GM12878 (cell line): ENCODE measurements around the gene LAS1L. TPM values are rescaled to one million over a fixed set of nuclear protein-coding genes. Genes with fewer than 3 reads are reported as not detected.

Experiments used
- ATAC-seq: fragments of 200-7000 bp; cut with Tn5 transposase; 3 replicates; pipeline ENCODE4 v1.9.1; 2020; ENCODE audit warnings: mild to moderate bottlenecking, moderate library complexity
- BruUV-seq: library from RNA; stranded (reverse); fragments of 400-500 nt; replicated peaks from 2 replicates; lab custom pipeline; 2021; lab: Mats Ljungman, UMichigan
- CTCF ChIA-PET: fragments of 300-600 bp; sonication (Branson Sonifier 250); formaldehyde crosslinking; extraction: SDS; loops from one replicate; lab custom pipeline; 2021; ENCODE audit warnings: inconsistent platforms; lab: Yijun Ruan, JAX
- POLR2A ChIA-PET: fragments of 350-600 bp; formaldehyde crosslinking; extraction: SDS; loops from one replicate; lab custom pipeline; 2021; ENCODE audit warnings: inconsistent platforms; lab: Charles Lee
- RAD21 ChIA-PET: fragments of 300-600 bp; sonication (Branson Sonifier 250); formaldehyde crosslinking; loops from one replicate; lab custom pipeline; 2023; ENCODE audit warnings: antibody characterized with exemption; ENCODE audit not compliant: unreplicated experiment; lab: Charles Lee
- SMC1A ChIA-PET: fragments of 300-600 bp; sonication (Branson Sonifier 250); formaldehyde crosslinking; loops from one replicate; lab custom pipeline; 2023; ENCODE audit not compliant: unreplicated experiment, uncharacterized antibody; lab: Charles Lee
- DNase-seq: peaks from one replicate; pipeline ENCODE4 v3.0.0-alpha.2; 2011; ENCODE audit warnings: low read depth, low spot score
- FAIRE-seq: peaks from 3 replicates; lab custom pipeline; 2011; peaks lifted over from hg19 to GRCh38; lab: Jason Lieb, UNC
- H2AFZ ChIP-seq: 2 replicates; pipeline ENCODE4 v1.6.0; 2011; ENCODE audit warnings: low read depth, low read length, control low read depth; ENCODE audit not compliant: control insufficient read depth
- H3K27ac ChIP-seq: 2 replicates; pipeline ENCODE4 v1.5.1; 2011; ENCODE audit warnings: control low read depth; ENCODE audit not compliant: control insufficient read depth, insufficient read depth
- H3K27me3 ChIP-seq, 2 experiments: replicated peaks in 1 of 2; 2 replicates each; pipeline versions ENCODE4 v1.6.0 to v1.6.1; 2011; ENCODE audit warnings: low read length in 1 of 2; ENCODE audit not compliant: control insufficient read depth in 2 of 2, insufficient read depth in 2 of 2
- H3K36me3 ChIP-seq, 2 experiments: 2 replicates each; pipeline ENCODE4 v1.5.1; 2011; ENCODE audit warnings: low read length in 1 of 2; ENCODE audit not compliant: control insufficient read depth in 2 of 2, insufficient read depth in 2 of 2
- H3K4me1 ChIP-seq: 2 replicates; pipeline ENCODE4 v1.6.1; 2011; ENCODE audit warnings: mild to moderate bottlenecking, low read length, moderate library complexity, mixed read lengths; ENCODE audit not compliant: control insufficient read depth, insufficient read depth
- H3K4me2 ChIP-seq: 2 replicates; pipeline ENCODE4 v1.6.0; 2011; ENCODE audit warnings: control low read depth; ENCODE audit not compliant: control insufficient read depth, insufficient read depth
- H3K4me3 ChIP-seq: fragments of 200-600 bp; sonication (generic); 2 replicates; pipeline ENCODE4 v1.5.1; 2016
- H3K79me2 ChIP-seq: 2 replicates; pipeline ENCODE4 v1.6.0; 2011; ENCODE audit warnings: low read length; ENCODE audit not compliant: control insufficient read depth, insufficient read depth
- H3K9ac ChIP-seq: 2 replicates; pipeline ENCODE4 v1.8.0; 2011; ENCODE audit warnings: low read length, control low read depth, mixed read lengths; ENCODE audit not compliant: control insufficient read depth, insufficient read depth
- H3K9me3 ChIP-seq: replicated peaks from 3 replicates; pipeline ENCODE4 v1.5.1; 2011; ENCODE audit warnings: mild to moderate bottlenecking, low read length; ENCODE audit not compliant: control insufficient read depth, insufficient read depth
- H4K20me1 ChIP-seq: 2 replicates; pipeline ENCODE4 v1.6.0; 2011; ENCODE audit not compliant: control insufficient read depth, insufficient read depth
- CTCF ChIP-seq, 3 experiments: IDR thresholded peaks in 2 of 3; conservative IDR thresholded peaks in 1 of 3; 2 replicates each; pipeline ENCODE4 v1.5.1; 2011; ENCODE audit warnings: low read depth in 3 of 3, low read length in 3 of 3, mild to moderate bottlenecking in 3 of 3, control low read depth in 2 of 3, moderate library complexity in 2 of 3, inconsistent platforms in 1 of 3, mixed read lengths in 1 of 3; ENCODE audit not compliant: control insufficient read depth in 2 of 3, insufficient read depth in 1 of 3; ENCODE audit errors: extremely low read depth in 1 of 3
- LARP7 ChIP-seq: fragments of 450-650 bp; IDR thresholded peaks from 2 replicates; pipeline ENCODE4 v1.6.1; 2017; ENCODE audit warnings: mild to moderate bottlenecking
- PML ChIP-seq: IDR thresholded peaks from 2 replicates; pipeline ENCODE4 v1.6.1; 2012; ENCODE audit warnings: low read length, inconsistent platforms
- POLR2AphosphoS5 ChIP-seq: IDR thresholded peaks from 2 replicates; pipeline ENCODE4 v1.6.1; 2011; ENCODE audit warnings: mild to moderate bottlenecking, low read length, inconsistent platforms
- SP1 ChIP-seq: IDR thresholded peaks from one replicate; pipeline ENCODE4 v1.6.1; 2011; ENCODE audit warnings: low read depth, low read length
- SRF ChIP-seq, 2 experiments: IDR thresholded peaks; 2 replicates each; pipeline ENCODE4 v1.6.1; 2011; ENCODE audit warnings: low read depth in 2 of 2, low read length in 2 of 2, mild to moderate bottlenecking in 1 of 2, moderate library complexity in 1 of 2
- ZNF217 ChIP-seq: fragments of 450-650 bp; IDR thresholded peaks from 2 replicates; pipeline ENCODE4 v1.6.1; 2017; ENCODE audit warnings: antibody characterized with exemption, mild to moderate bottlenecking
- WGBS: methylation state at CpG from one replicate; pipeline ENCODE4 v1.1.6; 2016; ENCODE audit warnings: low lambda C conversion rate; ENCODE audit not compliant: insufficient replicate concordance, insufficient coverage; ENCODE audit errors: missing lambda C conversion rate; 5-methylcytosine and 5-hydroxymethylcytosine counted together
- in situ Hi-C: fragments of 300-500 bp; cut with MboI; formaldehyde crosslinking; loops from 9 replicates; pipeline ENCODE4 v1.14.3; 2018; ENCODE audit warnings: mixed read lengths
- intact Hi-C: fragments of 100-400 bp; cut with micrococcal nuclease; formaldehyde crosslinking; loops from one replicate; pipeline ENCODE4 v1.14.2; 2022; ENCODE audit not compliant: unreplicated experiment
- polyA plus RNA-seq, 11 experiments: library from polyadenylated mRNA; depleted of rRNA in 4 of 11; unstranded in 6 of 11; stranded (reverse) in 5 of 11; fragments of >200 nt; fragmentation: Nextera tagmentation in 4 of 11; fragmentation: Illumina TruSeq in 1 of 11; extraction: Ambion mirVana in 4 of 11; extraction: Trizol in 1 of 11; gene quantifications; 1 replicate in 1 of 11; 2 replicates in 10 of 11; pipeline versions ENCODE4 v1.2.1 to v1.2.3, GENCODE V29; 2011 to 2016; ENCODE audit warnings: inconsistent platforms in 2 of 11, missing spikeins in 2 of 11, low read depth in 1 of 11
- total RNA-seq, 4 experiments: library from RNA; depleted of rRNA in 3 of 4; stranded (reverse); fragments of >200 nt in 3 of 4; fragmentation: Illumina TruSeq in 1 of 4; extraction: Trizol in 1 of 4; gene quantifications; 2 replicates each; pipeline versions ENCODE4 v1.2.1 to v1.2.3, GENCODE V29; 2013 to 2021

The LAS1L gene
- total and polyA plus RNA-seq, 10 of the 15 experiments (the other 5 are each of a cell fraction or from before 2014, with no cell fraction given), result 27.4 to 100 (median 56.4) TPM

GRCh38 chrX:65574356-65574755, 39.8 kb upstream of the LAS1L start:
- POLR2A ChIA-PET, result no interaction called here
- Histone ChIP-seq H3K27me3 (no peaks in the 10 kb centered on the region), H3K9ac (no peak overlapping the region), H3K36me3 (no peaks in the 10 kb centered on the region), H3K4me2 (no peak overlapping the region), H2AFZ (no peak overlapping the region), H3K27ac (no peak overlapping the region), H3K79me2 (no peaks in the 10 kb centered on the region), H4K20me1 (no peaks in the 10 kb centered on the region), H3K4me3 (no peak overlapping the region), H3K9me3 (no peaks in the 10 kb centered on the region), H3K4me1 (no peaks in the 10 kb centered on the region)
- ATAC-seq (no peak), DNase-seq (no peak), FAIRE-seq (no peak)
- RAD21 ChIA-PET, result no interaction called here
- TF ChIP-seq POLR2AphosphoS5 (no peak), SP1 (no peak), CTCF (IDR thresholded peaks at IDR 0.05 in 2 of 3, conservative IDR thresholded peaks at IDR 0.05 in 1 of 3; ENCODE audit: control insufficient read depth in 2 of 3, extremely low read depth in 1 of 3, insufficient read depth in 1 of 3, low read depth in 3 of 3, low read length in 3 of 3) (no peak), LARP7 (no peak), ZNF217 (no peak), PML (no peak), SRF (IDR thresholded peaks at IDR 0.05; ENCODE audit: low read depth in 2 of 2, low read length in 2 of 2) (no peak)
- in situ Hi-C loops (no loop called here), intact Hi-C loops (no loop called here)
- 68% methylated on average over 2 of the region's 2 CpGs for WGBS
- CTCF ChIA-PET, result interaction anchor here (1.0 kb wide), 1 partner anchor 73 kb away, joined by 3 read pairs; no protein-coding TSS in a partner anchor
- SMC1A ChIA-PET, result no interaction called here
- no TSS peak for BruUV-seq
